ENCODE data around the gene HPS1.

The HPS1 gene

GRCh38 chr10:98460837-98461499 is 14.2 kb upstream of the HPS1 start:
- Histone ChIP-seq H3K4me2 (ENCODE audit: low read length) (no peak overlapping the region), H4K20me1 (ENCODE audit: control insufficient read depth, insufficient read depth, low read depth, low read length) (no peaks in the 10 kb centered on the region), H3K27me3 (ENCODE audit: control insufficient read depth, low read length) (peaks cover 15% of the 10 kb centered on the region), H3F3A (ENCODE audit: control insufficient read depth, insufficient read depth) (no peaks in the 10 kb centered on the region), H3K9me2 (replicated peaks; ENCODE audit: control insufficient read depth, low read length) (no peaks in the 10 kb centered on the region), H3K36me3 (ENCODE audit: control insufficient read depth, low read length) (no peaks in the 10 kb centered on the region), H3K4me1 (ENCODE audit: control insufficient read depth, low read length) (no peaks in the 10 kb centered on the region), H3K27ac (ENCODE audit: low read depth, low read length) (no peak overlapping the region), H3K79me2 (ENCODE audit: control insufficient read depth, low read length) (no peaks in the 10 kb centered on the region), H3K4me3 (ENCODE audit: low read length) (no peak overlapping the region), H3K9me3 (ENCODE audit: control insufficient read depth, insufficient read depth, low read length) (no peaks in the 10 kb centered on the region)
- TF ChIP-seq CTCF (IDR thresholded peaks at IDR 0.05; ENCODE audit: low read depth, low read length, poor library complexity, severe bottlenecking) (no peak), EZH2phosphoT487 (IDR thresholded peaks at IDR 0.05; ENCODE audit: borderline replicate concordance, low read length) (no peak)

DNA sequence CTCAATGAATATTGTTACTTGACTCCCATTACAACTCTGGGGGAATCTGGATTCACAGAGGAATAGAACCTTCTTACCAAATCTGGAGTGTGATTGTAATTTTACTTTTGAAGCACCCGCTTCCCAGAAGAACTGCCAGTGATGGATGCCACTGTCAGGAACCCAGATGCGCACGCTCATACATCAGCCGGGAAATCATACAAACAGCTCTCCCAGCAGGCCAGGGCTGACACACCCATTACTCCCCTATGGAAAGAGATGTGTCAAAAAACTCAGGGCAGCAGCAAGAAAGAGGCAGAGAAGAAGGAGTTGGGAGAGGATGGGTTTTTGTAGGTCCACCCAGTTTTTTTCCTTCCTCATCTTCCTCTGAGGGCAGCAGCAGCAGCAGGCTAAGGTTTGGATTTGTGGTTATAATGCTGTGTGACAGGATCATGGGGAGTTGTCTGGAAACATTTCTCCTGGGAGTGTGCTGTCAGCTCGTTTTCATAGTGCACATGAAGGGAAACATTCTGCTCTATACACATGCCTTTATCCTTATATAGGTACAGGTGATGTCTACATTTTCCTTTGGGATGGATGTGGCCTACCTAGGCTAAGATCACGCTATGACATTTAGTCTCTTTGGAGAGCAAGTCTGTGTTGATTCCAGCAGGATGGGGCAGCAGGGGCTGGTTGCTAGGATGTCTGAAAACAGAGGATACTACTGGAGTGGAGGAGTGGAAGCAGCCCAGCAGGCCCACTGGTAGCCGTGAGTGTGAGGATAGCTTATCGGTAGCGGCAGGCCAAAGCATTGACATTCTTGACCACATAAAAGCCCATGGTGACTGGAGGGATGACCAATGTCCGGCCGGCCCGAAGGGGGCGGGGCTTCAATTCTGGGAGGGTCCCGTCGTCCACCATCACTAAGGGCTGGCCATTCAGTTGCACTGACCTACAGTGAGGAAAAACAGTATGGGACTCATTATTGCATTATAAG is 12.4 kb upstream of the HPS1 start:
- Histone ChIP-seq H3K4me3 (ENCODE audit: low read length) (no peak overlapping the region), H3K4me1 (ENCODE audit: control insufficient read depth, low read length) (no peaks in the 10 kb centered on the region), H3K27me3 (ENCODE audit: control insufficient read depth, low read length) (peaks cover 6% of the 10 kb centered on the region; the same call in 1 of the 2 replicates), H4K20me1 (ENCODE audit: control insufficient read depth, insufficient read depth, low read depth, low read length) (no peaks in the 10 kb centered on the region), H3K4me2 (ENCODE audit: low read length) (no peak overlapping the region), H3K27ac (ENCODE audit: low read depth, low read length) (no peak overlapping the region), H3F3A (ENCODE audit: control insufficient read depth, insufficient read depth) (no peaks in the 10 kb centered on the region), H3K9me3 (ENCODE audit: control insufficient read depth, insufficient read depth, low read length) (no peaks in the 10 kb centered on the region), H3K36me3 (ENCODE audit: control insufficient read depth, low read length) (no peaks in the 10 kb centered on the region), H3K9me2 (replicated peaks; ENCODE audit: control insufficient read depth, low read length) (no peaks in the 10 kb centered on the region), H3K79me2 (ENCODE audit: control insufficient read depth, low read length) (no peaks in the 10 kb centered on the region)
- no peak for TF ChIP-seq CTCF (IDR thresholded peaks at IDR 0.05; ENCODE audit: low read depth, low read length, poor library complexity, severe bottlenecking)
- no peak for TF ChIP-seq EZH2phosphoT487 (IDR thresholded peaks at IDR 0.05; ENCODE audit: borderline replicate concordance, low read length)

GRCh38 chr10:98457721-98458120 is 11.0 kb upstream of the HPS1 start:
- Histone ChIP-seq H3K4me1 (ENCODE audit: control insufficient read depth, low read length) (no peaks in the 10 kb centered on the region), H3K4me2 (ENCODE audit: low read length) (no peak overlapping the region), H4K20me1 (ENCODE audit: control insufficient read depth, insufficient read depth, low read depth, low read length) (no peaks in the 10 kb centered on the region), H3K4me3 (ENCODE audit: low read length) (no peak overlapping the region), H3F3A (ENCODE audit: control insufficient read depth, insufficient read depth) (no peaks in the 10 kb centered on the region), H3K79me2 (ENCODE audit: control insufficient read depth, low read length) (no peaks in the 10 kb centered on the region), H3K27ac (ENCODE audit: low read depth, low read length) (no peak overlapping the region), H3K27me3 (ENCODE audit: control insufficient read depth, low read length) (peaks cover 12% of the 10 kb centered on the region), H3K9me3 (ENCODE audit: control insufficient read depth, insufficient read depth, low read length) (no peaks in the 10 kb centered on the region), H3K36me3 (ENCODE audit: control insufficient read depth, low read length) (no peaks in the 10 kb centered on the region), H3K9me2 (replicated peaks; ENCODE audit: control insufficient read depth, low read length) (no peaks in the 10 kb centered on the region)
- TF ChIP-seq EZH2phosphoT487 (IDR thresholded peaks at IDR 0.05; ENCODE audit: borderline replicate concordance, low read length) (no peak), CTCF (IDR thresholded peaks at IDR 0.05; ENCODE audit: low read depth, low read length, poor library complexity, severe bottlenecking) (no peak)

Measured in DOHH2 (cell line).